ENCODE results near the gene CTDNEP1.

Gene CTDNEP1

GRCh38 chr17:7258731-7259554, 7.4 kb upstream of the CTDNEP1 start:
- Histone ChIP-seq H3K27ac (ENCODE audit: low read length) (no peak overlapping the region), H3K9ac (ENCODE audit: low read length in 2 of 2) (no peak overlapping the region), H3K9me3 (ENCODE audit: control insufficient read depth in 2 of 2, low read length in 2 of 2) (no peaks in the 10 kb centered on the region)

GRCh38 chr17:7256766-7257456, 5.4 kb upstream of the CTDNEP1 start:
- Histone ChIP-seq H3K9ac (ENCODE audit: low read length in 2 of 2) (no peak overlapping the region), H3K36me3 (ENCODE audit: control insufficient read depth in 2 of 2, insufficient read depth in 2 of 2, low read length in 2 of 2) (peaks cover 24 to 33% of the 10 kb centered on the region in 2 donors), H3K9me3 (ENCODE audit: control insufficient read depth in 2 of 2, low read length in 2 of 2) (no peaks in the 10 kb centered on the region), H3K27ac (ENCODE audit: low read length) (no peak overlapping the region), H3K4me1 (ENCODE audit: control insufficient read depth, insufficient read depth, low read length) (peaks cover 17% of the 10 kb centered on the region), H3K4me3 (ENCODE audit: low read length in 2 of 2) (no peak overlapping the region), H3K27me3 (ENCODE audit: control insufficient read depth in 1 of 2, insufficient read depth in 2 of 2, low read length in 2 of 2) (peaks cover 14 to 18% of the 10 kb centered on the region in 2 donors)

More at GRCh38 chr17:7258731-7259554, 7.4 kb upstream of the CTDNEP1 start:
- peaks cover 34 to 37% of the 10 kb centered on the region in 2 donors for H3K27me3 ChIP-seq (ENCODE audit: control insufficient read depth in 1 of 2, insufficient read depth in 2 of 2, low read length in 2 of 2)
- peaks cover 18% of the 10 kb centered on the region for H3K4me1 ChIP-seq (ENCODE audit: control insufficient read depth, insufficient read depth, low read length)
- peaks cover 24 to 33% of the 10 kb centered on the region in 2 donors for H3K36me3 ChIP-seq (ENCODE audit: control insufficient read depth in 2 of 2, insufficient read depth in 2 of 2, low read length in 2 of 2)
- no peak overlapping the region for H3K4me3 ChIP-seq (ENCODE audit: low read length in 2 of 2)

- H3K9me3 ChIP-seq (ENCODE audit: control insufficient read depth in 2 of 2, low read length in 2 of 2), result no peaks in the 10 kb centered on the region
- H3K36me3 ChIP-seq (ENCODE audit: control insufficient read depth in 2 of 2, insufficient read depth in 2 of 2, low read length in 2 of 2), result peaks cover 24 to 31% of the 10 kb centered on the region in 2 donors
Measured at GRCh38 chr17:7254511-7254910, 3.0 kb upstream of the CTDNEP1 start.

GRCh38 chr17:7253082-7253481, 1.5 kb upstream of the CTDNEP1 start:
- H3K4me3 ChIP-seq (ENCODE audit: low read length in 2 of 2), result peak overlapping the region; percentile 87
- peak overlapping the region; percentile 96 to 98 for H3K9ac ChIP-seq (ENCODE audit: low read length in 2 of 2)
- H3K9me3 ChIP-seq (ENCODE audit: control insufficient read depth in 2 of 2, low read length in 2 of 2), result no peaks in the 10 kb centered on the region
- peak overlapping the region; percentile 99 for H3K27ac ChIP-seq (ENCODE audit: low read length)
- H3K4me1 ChIP-seq (ENCODE audit: control insufficient read depth, insufficient read depth, low read length), result peaks cover 30% of the 10 kb centered on the region
- peaks cover 12 to 22% of the 10 kb centered on the region in 2 donors for H3K36me3 ChIP-seq (ENCODE audit: control insufficient read depth in 2 of 2, insufficient read depth in 2 of 2, low read length in 2 of 2)
- no peaks in the 10 kb centered on the region for H3K27me3 ChIP-seq (ENCODE audit: control insufficient read depth in 1 of 2, insufficient read depth in 2 of 2, low read length in 2 of 2)

More at GRCh38 chr17:7254511-7254910, 3.0 kb upstream of the CTDNEP1 start:
- Histone ChIP-seq H3K4me1 (ENCODE audit: control insufficient read depth, insufficient read depth, low read length) (peaks cover 22% of the 10 kb centered on the region), H3K9ac (ENCODE audit: low read length in 2 of 2) (no peak overlapping the region), H3K4me3 (ENCODE audit: low read length in 2 of 2) (no peak overlapping the region), H3K27me3 (ENCODE audit: control insufficient read depth in 1 of 2, insufficient read depth in 2 of 2, low read length in 2 of 2) (no peaks in the 10 kb centered on the region), H3K27ac (ENCODE audit: low read length) (no peak overlapping the region)

GRCh38 chr17:7252176-7253043, 876 bp upstream of the CTDNEP1 start, which contains the start of gene ELP5:
Gene ELP5, plus strand, starts transcription at chr17:7252215. Its CDS starts 336 bp downstream, at chr17:7252551.
- peaks cover 30% of the 10 kb centered on the region for H3K4me1 ChIP-seq (ENCODE audit: control insufficient read depth, insufficient read depth, low read length)
- H3K9me3 ChIP-seq (ENCODE audit: control insufficient read depth in 2 of 2, low read length in 2 of 2), result no peaks in the 10 kb centered on the region
- H3K9ac ChIP-seq (ENCODE audit: low read length in 2 of 2), result peak within 1 kb of the TSS; percentile 96 to 98
- H3K27ac ChIP-seq (ENCODE audit: low read length), result peak within 1 kb of the TSS; percentile 99
- H3K4me3 ChIP-seq (ENCODE audit: low read length in 2 of 2), result peak within 1 kb of the TSS; percentile 87
- H3K27me3 ChIP-seq (ENCODE audit: control insufficient read depth in 1 of 2, insufficient read depth in 2 of 2, low read length in 2 of 2), result no peaks in the 10 kb centered on the region
- H3K36me3 ChIP-seq (ENCODE audit: control insufficient read depth in 2 of 2, insufficient read depth in 2 of 2, low read length in 2 of 2), result peaks cover 12 to 22% of the 10 kb centered on the region in 2 donors

GRCh38 chr17:7250695-7251627, 573 bp downstream of the CTDNEP1 start:
- peak overlapping the region; percentile 99 for H3K27ac ChIP-seq (ENCODE audit: low read length)
- H3K4me3 ChIP-seq (ENCODE audit: low read length in 2 of 2), result peak overlapping the region; percentile 87
- peaks cover 20 to 25% of the 10 kb centered on the region in 2 donors for H3K36me3 ChIP-seq (ENCODE audit: control insufficient read depth in 2 of 2, insufficient read depth in 2 of 2, low read length in 2 of 2)
- no peaks in the 10 kb centered on the region for H3K27me3 ChIP-seq (ENCODE audit: control insufficient read depth in 1 of 2, insufficient read depth in 2 of 2, low read length in 2 of 2)
- H3K9me3 ChIP-seq (ENCODE audit: control insufficient read depth in 2 of 2, low read length in 2 of 2), result no peaks in the 10 kb centered on the region
- H3K9ac ChIP-seq (ENCODE audit: low read length in 2 of 2), result peak overlapping the region; percentile 82 to 98
- peaks cover 30% of the 10 kb centered on the region for H3K4me1 ChIP-seq (ENCODE audit: control insufficient read depth, insufficient read depth, low read length)

GRCh38 chr17:7249830-7250229, 1.7 kb downstream of the CTDNEP1 start:
- Histone ChIP-seq H3K27me3 (ENCODE audit: control insufficient read depth in 1 of 2, insufficient read depth in 2 of 2, low read length in 2 of 2) (no peaks in the 10 kb centered on the region), H3K4me3 (ENCODE audit: low read length in 2 of 2) (peak overlapping the region; percentile 87), H3K9me3 (ENCODE audit: control insufficient read depth in 2 of 2, low read length in 2 of 2) (no peaks in the 10 kb centered on the region), H3K27ac (ENCODE audit: low read length) (peak overlapping the region; percentile 99), H3K36me3 (ENCODE audit: control insufficient read depth in 2 of 2, insufficient read depth in 2 of 2, low read length in 2 of 2) (peaks cover 20 to 22% of the 10 kb centered on the region in 2 donors), H3K4me1 (ENCODE audit: control insufficient read depth, insufficient read depth, low read length) (peaks cover 30% of the 10 kb centered on the region), H3K9ac (ENCODE audit: low read length in 2 of 2) (peak overlapping the region; percentile 82 to 98)

GRCh38 chr17:7249214-7249613, 2.3 kb downstream of the CTDNEP1 start:
- Histone ChIP-seq H3K27ac (ENCODE audit: low read length) (no peak overlapping the region), H3K4me3 (ENCODE audit: low read length in 2 of 2) (no peak overlapping the region), H3K9me3 (ENCODE audit: control insufficient read depth in 2 of 2, low read length in 2 of 2) (no peaks in the 10 kb centered on the region), H3K9ac (ENCODE audit: low read length in 2 of 2) (no peak overlapping the region), H3K4me1 (ENCODE audit: control insufficient read depth, insufficient read depth, low read length) (peaks cover 30% of the 10 kb centered on the region), H3K27me3 (ENCODE audit: control insufficient read depth in 1 of 2, insufficient read depth in 2 of 2, low read length in 2 of 2) (no peaks in the 10 kb centered on the region), H3K36me3 (ENCODE audit: control insufficient read depth in 2 of 2, insufficient read depth in 2 of 2, low read length in 2 of 2) (peaks cover 20 to 21% of the 10 kb centered on the region in 2 donors)

GRCh38 chr17:7248796-7249195, 2.7 kb downstream of the CTDNEP1 start:
- H3K27ac ChIP-seq (ENCODE audit: low read length), result no peak overlapping the region
- H3K4me3 ChIP-seq (ENCODE audit: low read length in 2 of 2), result no peak overlapping the region
- peaks cover 32% of the 10 kb centered on the region for H3K4me1 ChIP-seq (ENCODE audit: control insufficient read depth, insufficient read depth, low read length)
- H3K9me3 ChIP-seq (ENCODE audit: control insufficient read depth in 2 of 2, low read length in 2 of 2), result no peaks in the 10 kb centered on the region
- H3K27me3 ChIP-seq (ENCODE audit: control insufficient read depth in 1 of 2, insufficient read depth in 2 of 2, low read length in 2 of 2), result no peaks in the 10 kb centered on the region
- H3K9ac ChIP-seq (ENCODE audit: low read length in 2 of 2), result no peak overlapping the region
- peaks cover 19 to 23% of the 10 kb centered on the region in 2 donors for H3K36me3 ChIP-seq (ENCODE audit: control insufficient read depth in 2 of 2, insufficient read depth in 2 of 2, low read length in 2 of 2)

All from stomach smooth muscle (tissue), 2 donors.